Measurements from ENCODE around the gene DLG2.

The DLG2 gene

DNA sequence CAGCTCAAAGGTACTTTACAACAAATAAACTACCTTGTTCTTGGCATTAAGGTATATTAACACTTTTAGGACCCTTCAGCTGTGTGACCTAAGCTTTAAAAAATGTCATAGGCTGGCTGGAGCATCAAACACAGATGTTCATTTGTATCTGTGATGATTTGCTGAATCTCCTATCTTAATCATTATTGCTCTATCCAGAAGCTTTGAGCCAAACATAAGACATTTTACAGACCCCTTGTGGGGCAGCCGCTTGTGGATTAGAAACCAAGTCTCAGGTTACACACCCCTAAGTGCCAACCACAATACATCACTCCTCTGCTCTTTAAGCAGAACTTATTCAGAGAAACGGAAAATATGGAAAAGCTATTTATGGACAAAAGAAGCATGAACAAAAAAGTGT, 1946.8 kb downstream of the DLG2 start:
- Histone ChIP-seq H3K23ac (ENCODE audit: low read length in 2 of 2) (no peak overlapping the region), H2BK5ac (ENCODE audit: low read depth, low read length, poor library complexity, severe bottlenecking) (no peak overlapping the region), H3K9me3 (ENCODE audit: control insufficient read depth, low read length) (no peaks in the 10 kb centered on the region), H2BK15ac (ENCODE audit: low read depth, poor library complexity, severe bottlenecking) (no peak overlapping the region), H3K27me3 (ENCODE audit: control insufficient read depth in 1 of 2, insufficient read depth in 1 of 2, low read length in 2 of 2) (peaks cover 0 to 31% of the 10 kb centered on the region in 2 experiments), H4K8ac (ENCODE audit: low read length) (no peak overlapping the region), H4K91ac (ENCODE audit: low read length) (no peak overlapping the region), H3K9ac (ENCODE audit: low read length) (no peak overlapping the region), H3K14ac (ENCODE audit: low read length in 2 of 2) (no peak overlapping the region), H3K18ac (ENCODE audit: low read depth in 1 of 2, low read length in 2 of 2) (no peak overlapping the region), H2AFZ (ENCODE audit: low read depth, low read length) (no peak overlapping the region), H3K4me1 (ENCODE audit: control insufficient read depth, insufficient read depth, low read depth, low read length) (no peaks in the 10 kb centered on the region), H3K79me1 (replicated peaks; ENCODE audit: low read length, poor library complexity, severe bottlenecking) (no peaks in the 10 kb centered on the region), H3K4me2 (ENCODE audit: low read length, poor library complexity, severe bottlenecking) (no peak overlapping the region), H2AK5ac (ENCODE audit: low read length, severe bottlenecking) (no peak overlapping the region), H3K4me3 (ENCODE audit: insufficient read depth in 1 of 2, low read depth in 1 of 2, low read length in 2 of 2) (no peak overlapping the region), H3K4ac (ENCODE audit: low read depth in 1 of 2, low read length in 2 of 2) (no peak overlapping the region), H2BK120ac (ENCODE audit: low read depth, low read length) (no peak overlapping the region), H2BK12ac (ENCODE audit: low read length in 2 of 2) (no peak overlapping the region), H3K27ac (ENCODE audit: low read length, poor library complexity, severe bottlenecking) (no peak overlapping the region), H3K36me3 (ENCODE audit: control insufficient read depth in 1 of 2, insufficient read depth in 2 of 2, low read depth in 1 of 2, low read length in 2 of 2) (no peaks in the 10 kb centered on the region)
- DNase-seq, result no peak
- 60% methylated on average over 1 of the region's 2 CpGs for WGBS

DNA sequence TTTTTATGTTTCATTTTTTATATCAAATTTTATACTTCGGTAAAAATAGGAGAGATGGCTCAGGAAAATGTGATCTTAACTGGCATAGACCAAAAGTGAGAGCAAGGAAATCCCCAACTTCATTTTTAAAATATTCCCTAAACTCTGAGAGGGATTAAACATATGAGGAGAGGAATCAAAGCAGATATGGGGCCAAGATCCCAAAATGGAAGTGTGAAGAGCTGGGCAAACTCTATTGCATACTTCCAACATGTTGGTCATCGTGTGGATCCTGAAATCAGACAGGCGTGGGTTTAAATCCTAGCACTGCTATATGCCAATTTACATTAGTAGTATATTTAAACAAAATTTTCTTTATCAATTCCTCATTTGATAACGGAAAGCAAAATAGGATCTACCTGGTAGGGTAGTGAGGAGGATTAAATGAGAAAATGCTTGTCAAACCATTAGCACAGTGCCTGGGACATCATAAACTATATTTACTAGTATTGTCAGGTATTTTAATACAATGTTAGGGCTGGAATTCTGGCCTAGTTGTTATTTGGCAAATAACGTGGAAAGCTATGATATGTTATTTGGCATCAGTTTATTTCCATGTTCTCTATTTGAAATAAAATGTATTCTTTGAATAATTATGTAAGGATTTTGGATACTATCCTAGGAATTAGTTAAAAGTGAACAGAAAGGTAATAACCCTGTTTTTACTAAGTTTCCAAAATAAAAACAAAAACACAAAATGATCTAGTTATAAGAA, 1948.1 kb downstream of the DLG2 start:
- Histone ChIP-seq H4K8ac (ENCODE audit: low read length) (no peak overlapping the region), H2BK12ac (ENCODE audit: low read length in 2 of 2) (no peak overlapping the region)
- WGBS, result no CpG with 5 or more reads among the region's 5 CpGs

DNA sequence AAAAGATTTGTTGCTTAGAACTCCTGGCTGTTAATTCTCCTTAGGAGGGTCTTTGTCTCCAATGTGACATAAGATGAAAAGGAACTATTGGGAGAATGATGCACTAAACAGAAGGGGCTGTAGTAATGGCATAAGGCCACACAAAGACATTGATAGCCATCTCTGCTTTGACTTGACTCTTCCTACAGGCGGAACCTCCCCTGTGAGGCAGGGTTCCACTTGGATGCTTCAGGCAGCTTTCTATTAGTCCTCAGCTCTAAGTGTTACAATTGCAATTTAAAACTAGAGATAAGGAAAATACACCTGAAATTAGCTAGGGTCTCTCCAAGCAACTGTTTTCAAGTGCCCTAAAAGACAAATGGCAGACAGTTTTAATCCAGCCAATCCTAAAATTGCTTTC, 1949.4 kb downstream of the DLG2 start:
- H3K79me1 ChIP-seq (replicated peaks; ENCODE audit: low read length, poor library complexity, severe bottlenecking), result no peaks in the 10 kb centered on the region
- H3K4me2 ChIP-seq (ENCODE audit: low read length, poor library complexity, severe bottlenecking), result no peak overlapping the region
- no peak overlapping the region for H3K27ac ChIP-seq (ENCODE audit: low read length, poor library complexity, severe bottlenecking)
- no peak overlapping the region for H4K91ac ChIP-seq (ENCODE audit: low read length)
- H3K4me1 ChIP-seq (ENCODE audit: control insufficient read depth, insufficient read depth, low read depth, low read length), result no peaks in the 10 kb centered on the region
- peaks cover 0 to 17% of the 10 kb centered on the region in 2 experiments for H3K27me3 ChIP-seq (ENCODE audit: control insufficient read depth in 1 of 2, insufficient read depth in 1 of 2, low read length in 2 of 2)
- no peak overlapping the region for H2BK12ac ChIP-seq (ENCODE audit: low read length in 2 of 2)
- no peak overlapping the region for H2BK15ac ChIP-seq (ENCODE audit: low read depth, poor library complexity, severe bottlenecking)
- no peak overlapping the region for H2AK5ac ChIP-seq (ENCODE audit: low read length, severe bottlenecking)
- H3K9ac ChIP-seq (ENCODE audit: low read length), result no peak overlapping the region
- H3K4me3 ChIP-seq (ENCODE audit: insufficient read depth in 1 of 2, low read depth in 1 of 2, low read length in 2 of 2), result no peak overlapping the region
- no peak overlapping the region for H2AFZ ChIP-seq (ENCODE audit: low read depth, low read length)
- no peak overlapping the region for H2BK120ac ChIP-seq (ENCODE audit: low read depth, low read length)
- H3K4ac ChIP-seq (ENCODE audit: low read depth in 1 of 2, low read length in 2 of 2), result no peak overlapping the region
- WGBS, result no CpG with 5 or more reads among the region's 1 CpG
- no peaks in the 10 kb centered on the region for H3K36me3 ChIP-seq (ENCODE audit: control insufficient read depth in 1 of 2, insufficient read depth in 2 of 2, low read depth in 1 of 2, low read length in 2 of 2)
- H3K23ac ChIP-seq (ENCODE audit: low read length in 2 of 2), result no peak overlapping the region
- no peak overlapping the region for H4K8ac ChIP-seq (ENCODE audit: low read length)
- no peak for DNase-seq
- no peaks in the 10 kb centered on the region for H3K9me3 ChIP-seq (ENCODE audit: control insufficient read depth, low read length)
- H3K18ac ChIP-seq (ENCODE audit: low read depth in 1 of 2, low read length in 2 of 2), result no peak overlapping the region
- H2BK5ac ChIP-seq (ENCODE audit: low read depth, low read length, poor library complexity, severe bottlenecking), result no peak overlapping the region
- H3K14ac ChIP-seq (ENCODE audit: low read length in 2 of 2), result no peak overlapping the region

More for the DNA sequence above, 1948.1 kb downstream of the DLG2 start:
- Histone ChIP-seq H4K91ac (ENCODE audit: low read length) (no peak overlapping the region), H3K4me3 (ENCODE audit: insufficient read depth in 1 of 2, low read depth in 1 of 2, low read length in 2 of 2) (no peak overlapping the region), H3K4ac (ENCODE audit: low read depth in 1 of 2, low read length in 2 of 2) (no peak overlapping the region), H3K36me3 (ENCODE audit: control insufficient read depth in 1 of 2, insufficient read depth in 2 of 2, low read depth in 1 of 2, low read length in 2 of 2) (no peaks in the 10 kb centered on the region), H3K4me1 (ENCODE audit: control insufficient read depth, insufficient read depth, low read depth, low read length) (no peaks in the 10 kb centered on the region), H3K4me2 (ENCODE audit: low read length, poor library complexity, severe bottlenecking) (no peak overlapping the region), H2BK120ac (ENCODE audit: low read depth, low read length) (no peak overlapping the region), H3K9ac (ENCODE audit: low read length) (no peak overlapping the region), H2BK5ac (ENCODE audit: low read depth, low read length, poor library complexity, severe bottlenecking) (no peak overlapping the region), H2AK5ac (ENCODE audit: low read length, severe bottlenecking) (no peak overlapping the region), H3K14ac (ENCODE audit: low read length in 2 of 2) (no peak overlapping the region), H3K27me3 (ENCODE audit: control insufficient read depth in 1 of 2, insufficient read depth in 1 of 2, low read length in 2 of 2) (peaks cover 0 to 29% of the 10 kb centered on the region in 2 experiments), H3K27ac (ENCODE audit: low read length, poor library complexity, severe bottlenecking) (no peak overlapping the region), H2AFZ (ENCODE audit: low read depth, low read length) (no peak overlapping the region), H3K18ac (ENCODE audit: low read depth in 1 of 2, low read length in 2 of 2) (no peak overlapping the region), H3K23ac (ENCODE audit: low read length in 2 of 2) (no peak overlapping the region), H2BK15ac (ENCODE audit: low read depth, poor library complexity, severe bottlenecking) (no peak overlapping the region), H3K9me3 (ENCODE audit: control insufficient read depth, low read length) (no peaks in the 10 kb centered on the region), H3K79me1 (replicated peaks; ENCODE audit: low read length, poor library complexity, severe bottlenecking) (no peaks in the 10 kb centered on the region)
- no peak for DNase-seq

DNA sequence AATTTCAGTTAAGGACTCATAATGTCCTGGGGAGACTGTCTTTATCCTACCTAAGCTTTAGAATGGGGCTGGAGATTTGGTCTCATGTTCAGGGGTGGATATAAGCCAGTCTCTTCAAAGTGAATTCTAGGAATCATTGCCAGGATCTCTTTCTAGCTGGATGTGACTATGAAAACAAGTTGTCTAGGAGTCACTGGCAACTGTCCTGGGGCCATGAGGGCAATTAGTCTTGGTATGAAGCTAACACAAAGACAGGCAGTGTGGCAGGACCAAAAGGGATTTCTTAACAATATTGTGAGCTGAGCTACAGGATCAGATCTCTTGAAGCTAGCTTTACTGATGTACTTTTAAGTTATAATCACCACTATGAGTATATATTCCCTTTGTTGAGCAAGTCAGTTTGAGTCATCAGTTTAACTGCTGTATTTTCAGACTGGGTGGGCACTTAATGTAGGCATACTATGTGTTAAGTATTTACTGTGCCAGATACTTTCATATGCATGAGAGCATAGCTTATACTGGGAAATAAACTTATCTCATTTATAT, 1951.0 kb downstream of the DLG2 start:
- Histone ChIP-seq H3K4ac (ENCODE audit: low read depth in 1 of 2, low read length in 2 of 2) (no peak overlapping the region), H3K23ac (ENCODE audit: low read length in 2 of 2) (no peak overlapping the region), H4K91ac (ENCODE audit: low read length) (no peak overlapping the region), H3K14ac (ENCODE audit: low read length in 2 of 2) (no peak overlapping the region), H2BK12ac (ENCODE audit: low read length in 2 of 2) (no peak overlapping the region), H3K36me3 (ENCODE audit: control insufficient read depth in 1 of 2, insufficient read depth in 2 of 2, low read depth in 1 of 2, low read length in 2 of 2) (no peaks in the 10 kb centered on the region), H3K4me1 (ENCODE audit: control insufficient read depth, insufficient read depth, low read depth, low read length) (no peaks in the 10 kb centered on the region), H3K27ac (ENCODE audit: low read length, poor library complexity, severe bottlenecking) (no peak overlapping the region), H3K79me1 (replicated peaks; ENCODE audit: low read length, poor library complexity, severe bottlenecking) (no peaks in the 10 kb centered on the region), H3K4me3 (ENCODE audit: insufficient read depth in 1 of 2, low read depth in 1 of 2, low read length in 2 of 2) (no peak overlapping the region), H3K27me3 (ENCODE audit: control insufficient read depth in 1 of 2, insufficient read depth in 1 of 2, low read length in 2 of 2) (peaks cover 0 to 3% of the 10 kb centered on the region in 2 experiments), H2BK15ac (ENCODE audit: low read depth, poor library complexity, severe bottlenecking) (no peak overlapping the region), H2AFZ (ENCODE audit: low read depth, low read length) (no peak overlapping the region), H3K9ac (ENCODE audit: low read length) (no peak overlapping the region), H3K18ac (ENCODE audit: low read depth in 1 of 2, low read length in 2 of 2) (no peak overlapping the region), H2BK5ac (ENCODE audit: low read depth, low read length, poor library complexity, severe bottlenecking) (no peak overlapping the region), H2BK120ac (ENCODE audit: low read depth, low read length) (no peak overlapping the region), H2AK5ac (ENCODE audit: low read length, severe bottlenecking) (no peak overlapping the region), H3K4me2 (ENCODE audit: low read length, poor library complexity, severe bottlenecking) (no peak overlapping the region), H3K9me3 (ENCODE audit: control insufficient read depth, low read length) (no peaks in the 10 kb centered on the region), H4K8ac (ENCODE audit: low read length) (no peak overlapping the region)
- DNase-seq, result no peak

All from mesenchymal stem cell (in vitro differentiated cells and primary cell).